Kasumi-1 (cell line): Measurements from ENCODE around the gene HRG.
"Not testable (repeated sequence)": the region's sequence is repeated elsewhere in the genome, so short reads cannot be mapped to it uniquely, and the experiment has no call there.

Experiments used
- DNase-seq, 2 experiments: peaks; one replicate each; lab custom pipeline; 2025; lab: John Stamatoyannopoulos, UW

Gene HRG

GRCh38 chr3:186665625-186666188 is at the start of gene HRG:
Gene HRG (plus strand): TSS chr3:186666014. CDS start chr3:186666032, 18 bp downstream.
- no peak for DNase-seq

DNA sequence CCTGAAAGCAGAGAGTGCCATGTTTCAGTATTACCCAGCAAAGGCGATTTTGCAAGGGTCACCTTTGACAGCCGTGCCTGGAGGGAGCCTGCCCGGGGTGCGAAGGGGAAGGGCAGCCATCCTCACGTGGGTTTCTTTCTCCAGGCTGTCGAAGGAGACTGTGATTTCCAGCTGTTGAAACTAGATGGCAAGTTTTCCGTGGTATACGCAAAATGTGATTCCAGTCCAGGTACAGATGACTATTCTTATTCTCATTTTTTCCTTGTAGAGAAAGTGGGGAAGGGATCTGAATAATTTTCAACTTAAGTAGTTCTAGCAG is 49.6 kb upstream of the HRG start:
- DNase-seq: no peak

GRCh38 chr3:186617036-186617946 is 48.5 kb upstream of the HRG start:
- peak; percentile 88 to 89 for DNase-seq

DNA sequence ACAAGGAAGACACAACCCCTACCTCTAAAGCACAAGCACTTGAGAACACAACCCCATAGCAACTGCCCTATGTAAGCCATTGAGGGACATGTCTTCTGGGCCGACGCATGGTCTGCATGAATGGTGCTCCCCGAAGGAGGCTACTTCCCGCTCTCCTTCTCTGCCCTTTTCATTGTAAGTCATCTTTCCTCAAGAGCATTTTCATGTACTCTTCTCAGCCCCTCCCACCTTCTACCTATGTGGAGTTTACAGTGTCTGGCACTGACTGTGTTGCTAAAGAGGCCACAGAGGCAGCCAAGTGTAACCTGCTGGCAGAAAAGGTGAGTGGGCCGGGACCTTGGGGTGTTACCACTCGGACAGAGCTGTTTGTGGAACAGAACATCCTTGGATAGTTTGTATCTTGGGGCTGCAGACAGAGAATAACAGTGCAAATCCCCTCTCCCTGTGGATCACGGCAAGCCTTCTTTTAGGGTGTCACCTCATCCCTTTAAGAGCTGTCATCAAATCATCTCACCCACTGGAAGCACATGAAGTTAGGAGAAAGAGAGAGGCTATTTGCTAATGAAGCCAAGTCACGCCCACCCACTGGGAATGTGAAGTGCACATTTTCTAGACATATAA is 47.4 kb upstream of the HRG start:
- no peak for DNase-seq

DNA sequence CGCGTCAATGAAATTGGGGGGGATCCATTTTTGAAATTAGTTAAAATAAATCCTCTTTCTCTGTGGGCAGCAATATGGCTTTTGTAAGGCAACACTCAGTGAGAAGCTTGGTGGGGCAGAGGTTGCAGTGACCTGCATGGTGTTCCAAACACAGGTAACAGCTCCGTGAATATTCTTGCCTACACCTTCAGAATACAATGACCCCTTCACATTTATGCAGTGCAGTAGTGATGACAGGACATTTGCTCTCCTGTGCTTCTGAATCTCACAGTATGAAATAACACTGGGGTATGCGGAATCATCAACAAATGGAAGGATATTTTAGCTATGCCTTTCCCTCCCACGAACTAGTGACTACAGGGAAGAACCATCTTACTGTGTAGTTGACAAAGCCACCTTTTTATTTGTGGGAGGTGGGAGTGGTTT is 46.0 kb upstream of the HRG start:
- no peak for DNase-seq

- no peak for DNase-seq
Observed at GRCh38 chr3:186620213-186621092, 45.4 kb upstream of the HRG start.

- DNase-seq: no peak
Observed at GRCh38 chr3:186621894-186622650, 43.7 kb upstream of the HRG start.

DNA sequence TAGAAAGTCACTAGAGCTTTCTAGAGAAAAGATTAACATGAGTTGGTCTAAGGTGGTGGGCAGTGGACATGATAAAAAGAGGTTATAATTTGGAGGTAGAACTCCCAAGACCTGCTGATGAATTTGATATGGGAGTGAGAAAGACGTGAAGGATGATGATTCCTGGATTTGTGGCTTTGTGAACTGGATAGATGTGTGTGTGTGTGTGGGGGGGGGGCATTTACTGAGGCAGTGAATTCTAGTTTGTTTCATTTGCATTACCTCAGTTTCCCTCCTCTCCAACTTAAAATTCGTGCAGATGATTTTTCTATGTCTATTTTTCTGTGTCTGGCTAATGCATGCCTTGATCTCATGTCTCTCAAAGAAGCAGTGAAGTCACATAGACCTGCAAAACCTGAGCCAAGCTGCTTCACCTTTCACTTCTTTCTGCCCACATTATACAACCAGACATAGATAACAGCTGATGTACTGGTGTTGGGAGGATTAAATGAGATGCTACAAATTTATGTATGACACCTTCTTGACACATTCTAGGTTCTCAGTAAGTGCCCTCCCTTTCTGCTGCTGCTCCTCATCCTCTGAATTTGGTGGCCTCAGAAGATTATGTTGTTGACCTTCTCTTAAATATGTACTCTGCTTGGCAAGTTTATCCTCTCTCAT is 43.0 kb upstream of the HRG start:
- DNase-seq: no peak

- no peak for DNase-seq
Observed at GRCh38 chr3:186624598-186624997, 41.2 kb upstream of the HRG start.

DNA sequence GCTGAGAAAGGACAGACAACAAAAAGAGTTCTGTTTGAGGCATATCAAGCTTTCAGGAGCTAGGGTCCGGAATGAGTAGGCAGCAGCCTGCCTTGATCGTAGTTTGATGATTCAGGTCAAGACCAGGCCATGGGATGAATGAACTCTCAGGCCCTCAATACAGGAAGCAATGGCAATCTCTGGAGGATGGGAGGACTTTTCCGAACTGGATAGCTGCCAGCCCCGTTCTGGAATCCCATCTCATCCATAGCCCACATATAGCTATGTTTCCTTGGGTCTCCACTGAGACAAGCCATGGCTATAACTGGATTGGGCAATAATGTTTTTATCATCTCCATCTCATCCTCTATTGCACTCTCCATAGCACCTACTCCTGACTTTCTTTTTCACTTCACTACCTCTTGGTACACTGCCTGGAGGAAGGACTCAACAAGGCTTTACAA is 40.2 kb upstream of the HRG start:
- no peak for DNase-seq

- no peak for DNase-seq
Observed at GRCh38 chr3:186626254-186626847, 39.5 kb upstream of the HRG start.

DNA sequence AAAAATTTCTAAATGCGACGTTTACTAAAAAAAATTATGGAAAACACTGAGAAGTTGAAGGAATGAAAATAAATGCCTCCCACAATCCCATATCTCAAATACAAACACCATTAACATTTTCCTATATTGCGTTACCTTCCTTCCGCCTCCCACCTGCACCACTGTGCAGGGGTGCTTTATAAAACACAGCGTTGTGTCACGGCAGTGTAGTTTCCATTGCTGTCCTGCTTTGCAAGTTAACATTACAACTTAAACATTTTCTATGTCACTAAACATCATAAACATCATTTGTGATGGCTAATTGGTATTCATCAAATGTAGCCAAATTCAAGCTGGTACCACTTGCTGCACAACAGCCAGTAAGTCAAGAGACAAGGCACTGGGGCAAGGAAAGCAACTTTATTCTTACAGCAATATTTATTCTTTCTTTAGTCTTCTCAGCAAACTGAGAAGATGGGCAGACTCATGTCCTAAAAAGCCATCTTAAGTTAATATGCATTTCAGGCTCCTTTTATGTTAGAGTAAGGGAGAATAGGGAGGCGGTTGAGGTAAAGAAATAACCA is 37.9 kb upstream of the HRG start:
- DNase-seq: no peak

GRCh38 chr3:186628756-186629155 is 37.1 kb upstream of the HRG start:
- no peak for DNase-seq

DNA sequence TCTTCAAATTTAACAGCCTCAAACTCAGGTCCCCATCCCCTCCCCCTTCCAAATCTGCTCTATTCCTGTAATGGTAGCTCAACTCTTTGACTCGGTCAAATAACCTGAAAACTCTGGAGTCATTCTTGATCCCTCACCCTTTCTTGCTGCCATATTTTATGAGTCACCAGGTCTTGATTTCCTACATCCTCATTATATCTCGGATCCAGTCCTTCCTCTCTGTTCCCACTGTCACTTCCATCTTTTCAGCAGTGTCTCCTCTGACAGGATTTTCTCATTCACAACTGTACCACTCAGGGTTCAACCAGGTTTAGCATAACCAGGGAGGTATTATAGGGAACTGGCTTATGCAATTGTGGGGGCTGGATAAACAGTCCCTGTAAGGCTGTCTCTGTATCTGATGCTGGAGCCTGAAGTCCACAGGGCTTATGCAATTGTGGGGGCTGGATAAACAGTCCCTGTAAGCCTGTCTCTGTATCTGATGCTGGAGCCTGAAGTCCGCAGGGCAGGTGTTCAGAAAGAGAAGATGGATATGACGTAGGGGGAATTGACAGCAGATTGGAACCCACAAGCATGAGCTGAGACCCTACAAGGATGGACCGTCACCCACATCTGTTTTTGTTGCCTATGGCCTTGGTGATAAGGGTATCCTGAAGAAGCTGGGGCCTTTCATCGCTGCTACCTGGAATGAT is 34.7 kb upstream of the HRG start:
- no peak for DNase-seq

- no peak for DNase-seq
Observed at GRCh38 chr3:186633481-186633880, 32.3 kb upstream of the HRG start.

GRCh38 chr3:186634207-186634606 is 31.6 kb upstream of the HRG start:
- DNase-seq: not testable (repeated sequence)

DNA sequence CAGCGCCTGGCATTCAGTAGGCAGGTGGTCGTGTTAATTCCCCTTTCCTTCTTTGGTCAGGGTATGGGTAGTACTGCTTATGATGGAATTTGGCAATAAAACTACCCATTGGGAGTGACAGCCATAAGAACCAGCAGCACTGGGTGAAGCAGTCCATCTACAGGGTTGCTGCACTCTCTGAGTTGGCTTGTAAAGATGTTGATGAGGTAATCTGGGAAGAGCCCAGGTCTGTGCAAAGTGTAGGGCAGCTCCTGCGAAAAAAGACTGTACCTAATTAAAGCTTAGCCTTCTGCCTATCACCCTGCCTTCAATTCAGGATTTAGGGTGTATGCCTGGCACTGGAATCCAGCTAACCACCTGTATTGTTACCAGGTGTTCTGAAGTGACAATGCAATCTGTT is 30.3 kb upstream of the HRG start:
- DNase-seq: no peak

GRCh38 chr3:186636536-186636935 is 29.3 kb upstream of the HRG start:
- DNase-seq: no peak

DNA sequence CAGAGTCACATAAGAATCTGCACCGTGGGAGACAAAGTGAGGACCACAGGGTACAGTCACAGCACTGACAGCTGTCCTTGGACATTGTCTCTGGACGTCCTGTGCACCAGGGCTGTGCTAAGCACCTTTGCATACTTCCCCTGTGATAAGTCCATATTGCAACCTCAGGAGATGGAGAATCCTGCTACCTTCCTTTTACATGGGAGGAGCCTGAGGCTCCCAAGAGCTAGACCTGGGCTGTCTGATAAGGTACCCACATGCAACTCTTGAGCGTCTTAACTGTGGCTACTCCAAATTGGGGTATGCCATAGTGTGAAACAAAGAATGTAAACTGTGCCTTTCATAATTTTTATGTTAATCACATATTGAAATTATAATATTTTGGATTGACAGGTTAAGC is 28.1 kb upstream of the HRG start:
- DNase-seq: no peak

DNA sequence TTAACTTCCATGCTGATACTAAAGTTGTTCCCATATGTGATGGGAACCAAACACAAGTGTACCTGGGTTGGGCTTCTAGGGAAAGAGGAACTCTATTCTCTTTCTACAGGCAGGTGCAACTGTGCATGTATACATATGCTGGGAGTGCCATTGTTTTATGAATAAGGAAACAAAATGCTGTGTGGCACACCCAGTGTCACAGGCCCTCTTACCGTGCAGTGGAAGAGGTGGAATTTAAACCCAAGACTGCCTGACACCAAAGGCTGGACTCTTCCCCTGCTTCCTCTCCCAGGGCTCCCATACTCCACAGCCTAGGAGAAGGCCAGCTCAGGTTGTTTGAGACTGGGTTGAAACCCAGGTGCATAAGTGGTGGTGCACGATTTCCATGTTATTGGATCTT is 27.6 kb upstream of the HRG start:
- no peak for DNase-seq
